ENCODE results near the gene LITAF. TPM values are rescaled to one million over a fixed set of nuclear protein-coding genes. Genes with fewer than 3 reads are reported as not detected.
"Not testable (repeated sequence)": the region's sequence is repeated elsewhere in the genome, so short reads cannot be mapped to it uniquely, and the experiment has no call there.

The LITAF gene
- total RNA-seq, 1 donor from 2014 or later: 102 TPM

GRCh38 chr16:11621539-11621919 is 34.8 kb upstream of the LITAF start:
- intact Hi-C loops (cut with micrococcal nuclease): no loop called here

- intact Hi-C loops (cut with micrococcal nuclease): no loop called here
Measured at GRCh38 chr16:11620243-11621003, 33.7 kb upstream of the LITAF start.

- intact Hi-C loops (cut with micrococcal nuclease): loop anchor here (2.0 kb wide), 1 partner anchor 59 kb away; no protein-coding TSS in a partner anchor
Measured at GRCh38 chr16:11619327-11619851, 32.7 kb upstream of the LITAF start.

- intact Hi-C loops (cut with micrococcal nuclease): loop anchor here (2.0 kb wide), 1 partner anchor 57 kb away; no protein-coding TSS in a partner anchor
Measured at GRCh38 chr16:11618107-11618717, 31.5 kb upstream of the LITAF start.

- intact Hi-C loops (cut with micrococcal nuclease): no loop called here
Measured at GRCh38 chr16:11615748-11616447, 29.2 kb upstream of the LITAF start.

GRCh38 chr16:11614587-11615175 is 28.0 kb upstream of the LITAF start:
- intact Hi-C loops (cut with micrococcal nuclease): no loop called here

GRCh38 chr16:11613381-11614303 is 26.9 kb upstream of the LITAF start:
- intact Hi-C loops (cut with micrococcal nuclease): no loop called here

GRCh38 chr16:11612665-11613025 is 25.9 kb upstream of the LITAF start:
- intact Hi-C loops (cut with micrococcal nuclease): no loop called here

GRCh38 chr16:11611871-11612664 is 25.3 kb upstream of the LITAF start:
- intact Hi-C loops (cut with micrococcal nuclease): no loop called here

- intact Hi-C loops (cut with micrococcal nuclease): no loop called here
Measured at GRCh38 chr16:11610580-11610979, 23.9 kb upstream of the LITAF start.

- intact Hi-C loops (cut with micrococcal nuclease): no loop called here
Measured at GRCh38 chr16:11610121-11610505, 23.4 kb upstream of the LITAF start.

GRCh38 chr16:11609474-11610120 is 22.9 kb upstream of the LITAF start:
- intact Hi-C loops (cut with micrococcal nuclease): no loop called here

- intact Hi-C loops (cut with micrococcal nuclease): no loop called here
Measured at GRCh38 chr16:11605891-11606290, 19.2 kb upstream of the LITAF start.

- intact Hi-C loops (cut with micrococcal nuclease): no loop called here
Measured at GRCh38 chr16:11605564-11605886, 18.8 kb upstream of the LITAF start.

- intact Hi-C loops (cut with micrococcal nuclease): no loop called here
Measured at GRCh38 chr16:11604783-11605563, 18.3 kb upstream of the LITAF start.

GRCh38 chr16:11604296-11604695 is 17.6 kb upstream of the LITAF start:
- intact Hi-C loops (cut with micrococcal nuclease): not testable (repeated sequence)

- intact Hi-C loops (cut with micrococcal nuclease): no loop called here
Measured at GRCh38 chr16:11603331-11603750, 16.6 kb upstream of the LITAF start.

- intact Hi-C loops (cut with micrococcal nuclease): no loop called here
Measured at GRCh38 chr16:11602321-11602720, 15.6 kb upstream of the LITAF start.

GRCh38 chr16:11601911-11602310 is 15.2 kb upstream of the LITAF start:
- intact Hi-C loops (cut with micrococcal nuclease): no loop called here

Measured in T-helper 2 cell treated with Interferon-gamma antibody and Interleukin-4, amounts not matched to agents 100 ng/mL and 5 ng/mL, for 36 hours (primary cell).